Mucosa of stomach (tissue), 1 donor: Measurements from ENCODE around the gene IPP.
"Not testable (repeated sequence)": the region's sequence is repeated elsewhere in the genome, so short reads cannot be mapped to it uniquely, and the experiment has no call there.

Source experiments
- H3K27me3 ChIP-seq: one replicate; pipeline ENCODE4 v1.7.0; 2013; ENCODE audit warnings: mild to moderate bottlenecking, low read length; ENCODE audit not compliant: control insufficient read depth, insufficient read depth
- H3K36me3 ChIP-seq: one replicate; pipeline ENCODE4 v1.7.0; 2013; ENCODE audit warnings: low read length; ENCODE audit not compliant: control insufficient read depth, insufficient read depth
- H3K4me1 ChIP-seq: one replicate; pipeline ENCODE4 v1.7.0; 2013; ENCODE audit warnings: mild to moderate bottlenecking, low read length; ENCODE audit not compliant: control insufficient read depth, insufficient read depth
- H3K4me3 ChIP-seq: one replicate; pipeline ENCODE4 v1.7.0; 2013; ENCODE audit warnings: low read length
- H3K9ac ChIP-seq: one replicate; pipeline ENCODE4 v1.7.0; 2013; ENCODE audit warnings: mild to moderate bottlenecking, low read length, moderate library complexity
- H3K9me3 ChIP-seq: one replicate; pipeline ENCODE4 v1.7.0; 2013; ENCODE audit warnings: mild to moderate bottlenecking, low read length, moderate library complexity; ENCODE audit not compliant: control insufficient read depth
- donor health status: Pancreatic carcinoma.

IPP gene

DNA sequence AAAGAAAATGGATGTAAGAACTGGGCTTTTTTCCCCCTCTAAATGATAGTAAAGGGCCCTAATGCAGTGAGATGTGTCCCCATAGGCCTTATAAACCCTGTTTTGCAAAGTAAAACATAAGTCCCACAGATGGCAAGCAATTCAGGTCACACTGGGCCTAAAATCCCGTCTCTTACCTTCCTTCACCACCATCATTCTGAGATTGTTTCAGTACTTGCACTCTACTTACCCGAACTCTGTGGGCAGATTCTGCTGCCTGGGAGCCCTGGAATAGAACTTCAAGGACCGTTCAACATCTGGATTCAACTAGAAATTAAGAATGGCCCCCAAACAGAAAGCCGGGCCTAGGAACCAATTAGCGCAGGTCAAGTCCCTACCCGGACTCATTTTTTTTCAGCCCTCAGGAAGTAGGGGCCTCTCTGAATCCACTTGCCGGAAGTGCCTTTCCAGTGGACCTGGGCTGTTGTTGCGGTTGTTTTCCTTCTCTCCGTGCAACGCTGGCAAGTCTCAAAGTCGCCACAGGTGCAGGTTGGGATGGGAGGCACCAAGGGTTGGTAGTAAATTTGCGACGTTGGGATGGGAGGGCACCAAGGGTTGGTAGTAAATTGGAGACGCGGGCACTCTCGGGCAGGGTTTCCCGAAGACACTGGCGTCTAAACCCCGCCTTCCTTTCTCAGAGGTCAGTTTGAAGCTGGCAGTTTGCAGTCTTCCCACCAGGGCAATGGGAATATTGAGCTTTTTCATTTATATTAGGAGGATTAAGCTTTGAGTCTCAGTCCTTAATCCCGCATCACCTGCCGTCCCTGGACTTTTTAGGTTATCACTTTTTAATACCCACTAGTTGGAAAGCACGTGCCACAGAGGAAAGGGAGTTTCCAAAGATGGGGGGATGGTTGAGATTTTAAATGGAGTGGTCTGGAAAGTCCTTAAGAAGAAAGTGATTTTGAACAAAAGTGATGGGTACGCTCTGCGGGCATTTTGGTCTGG, 62.4 kb downstream of the IPP start, which contains the start of gene TMEM69:
Gene TMEM69 (plus strand): TSS at position 428 of the 987 bp plus-strand sequence. CDS start 2,888 bp downstream, outside the sequence.
- Histone ChIP-seq H3K9me3 (no peaks in the 10 kb centered on the region), H3K36me3 (no peaks in the 10 kb centered on the region), H3K4me1 (peaks cover 5% of the 10 kb centered on the region), H3K4me3 (peak within 1 kb of the TSS; percentile 59), H3K27me3 (no peaks in the 10 kb centered on the region), H3K9ac (peak within 1 kb of the TSS; percentile 94)

DNA sequence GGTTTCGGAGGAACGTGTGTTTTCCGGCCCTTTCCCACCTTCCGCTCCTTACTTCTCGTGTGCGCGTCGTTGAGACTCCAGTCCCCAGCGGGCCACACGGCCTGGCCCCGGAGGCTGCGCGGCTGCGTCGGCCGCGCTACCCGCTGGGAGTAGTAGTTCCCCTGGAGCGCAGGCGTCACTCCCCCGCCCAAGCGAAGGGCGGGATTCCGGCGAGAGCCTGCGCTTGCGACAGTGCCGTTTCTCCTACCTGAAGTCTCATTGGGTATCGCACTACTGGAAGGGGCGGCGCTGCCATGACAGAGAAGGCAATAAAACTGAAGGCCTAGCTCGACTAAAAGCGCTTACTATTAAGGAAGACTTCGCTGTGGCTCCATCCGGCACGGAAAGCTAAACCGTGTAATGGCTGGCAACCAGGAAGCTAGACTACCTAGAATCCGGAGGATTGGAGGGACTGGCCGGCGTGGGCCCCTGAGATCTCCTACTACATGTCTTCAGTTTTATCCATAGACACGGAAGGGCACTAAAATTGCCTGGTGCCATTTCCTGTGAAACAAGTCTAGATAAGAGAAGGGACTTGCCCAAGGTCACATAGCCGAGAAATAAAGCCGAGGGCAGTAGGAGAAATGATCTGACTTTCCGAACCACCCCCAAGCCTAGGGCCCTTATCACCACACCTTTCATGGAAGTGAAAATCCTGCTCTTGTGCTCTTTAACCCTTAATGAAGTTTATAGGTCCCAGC, 63.3 kb downstream of the IPP start:
- H3K9ac ChIP-seq = peak overlapping the region; percentile 94
- H3K27me3 ChIP-seq = no peaks in the 10 kb centered on the region
- peak overlapping the region; percentile 85 for H3K4me3 ChIP-seq
- peaks cover 5% of the 10 kb centered on the region for H3K4me1 ChIP-seq
- no peaks in the 10 kb centered on the region for H3K36me3 ChIP-seq
- H3K9me3 ChIP-seq = no peaks in the 10 kb centered on the region

DNA sequence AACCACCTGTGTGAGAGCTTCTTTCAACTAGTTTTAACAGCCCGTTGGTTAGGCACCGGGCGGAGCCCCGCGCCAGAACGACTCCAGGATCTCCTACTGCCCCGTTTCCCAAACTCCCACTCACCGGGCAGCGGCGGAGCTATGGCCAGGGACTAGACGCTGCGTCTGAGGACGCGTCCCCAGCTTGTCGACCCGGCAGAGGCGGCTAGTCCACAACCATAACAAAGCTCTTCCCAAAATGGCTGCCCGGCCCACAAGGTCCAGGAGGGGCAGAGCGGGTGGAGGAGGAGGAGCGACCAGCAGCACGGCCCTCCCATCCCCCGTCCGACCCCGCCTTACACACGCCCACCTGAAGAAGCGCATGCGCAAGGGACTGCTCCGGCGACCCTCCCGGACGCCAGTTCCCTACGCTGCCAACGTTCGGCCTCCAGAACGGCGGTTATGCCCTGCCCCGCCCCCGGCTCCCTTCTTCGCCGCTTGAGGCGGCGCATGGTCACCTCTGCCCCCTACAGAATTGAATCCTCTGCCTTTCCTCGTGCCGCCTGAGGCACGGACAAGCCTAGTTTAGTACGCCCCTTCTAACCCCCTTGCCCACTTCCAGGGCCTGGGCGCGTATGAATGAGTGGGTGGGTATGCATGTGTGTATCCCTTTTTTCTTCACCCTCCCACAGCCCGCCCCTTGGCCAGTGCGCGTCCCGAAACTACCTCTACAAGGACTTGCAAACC, 64.0 kb downstream of the IPP start, which contains the start of gene GPBP1L1:
Gene GPBP1L1 (minus strand): TSS at position 246 of the 726 bp plus-strand sequence. CDS start 27,446 bp downstream, outside the sequence.
- Histone ChIP-seq H3K9me3 (no peaks in the 10 kb centered on the region), H3K27me3 (no peaks in the 10 kb centered on the region), H3K9ac (peak within 1 kb of the TSS; percentile 94), H3K4me1 (peaks cover 5% of the 10 kb centered on the region), H3K4me3 (peak within 1 kb of the TSS; percentile 85), H3K36me3 (no peaks in the 10 kb centered on the region)

DNA sequence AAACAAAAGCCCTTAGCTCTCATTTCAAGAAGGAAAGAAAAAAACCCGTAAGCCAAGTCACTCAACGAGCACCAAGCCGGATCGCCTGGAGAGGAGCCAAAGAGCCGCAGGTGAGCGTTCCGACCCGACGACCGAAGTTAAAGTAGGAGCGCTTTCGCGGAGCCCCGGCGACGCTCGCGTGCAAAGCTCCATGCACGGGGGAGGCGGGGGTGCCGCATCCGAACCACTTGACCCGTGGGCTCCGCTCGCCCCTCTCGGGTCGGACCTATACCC, 64.5 kb downstream of the IPP start:
- H3K9ac ChIP-seq = peak overlapping the region; percentile 94
- H3K36me3 ChIP-seq = no peaks in the 10 kb centered on the region
- no peaks in the 10 kb centered on the region for H3K9me3 ChIP-seq
- H3K4me3 ChIP-seq = peak overlapping the region; percentile 85
- H3K4me1 ChIP-seq = peaks cover 5% of the 10 kb centered on the region
- H3K27me3 ChIP-seq = no peaks in the 10 kb centered on the region

DNA sequence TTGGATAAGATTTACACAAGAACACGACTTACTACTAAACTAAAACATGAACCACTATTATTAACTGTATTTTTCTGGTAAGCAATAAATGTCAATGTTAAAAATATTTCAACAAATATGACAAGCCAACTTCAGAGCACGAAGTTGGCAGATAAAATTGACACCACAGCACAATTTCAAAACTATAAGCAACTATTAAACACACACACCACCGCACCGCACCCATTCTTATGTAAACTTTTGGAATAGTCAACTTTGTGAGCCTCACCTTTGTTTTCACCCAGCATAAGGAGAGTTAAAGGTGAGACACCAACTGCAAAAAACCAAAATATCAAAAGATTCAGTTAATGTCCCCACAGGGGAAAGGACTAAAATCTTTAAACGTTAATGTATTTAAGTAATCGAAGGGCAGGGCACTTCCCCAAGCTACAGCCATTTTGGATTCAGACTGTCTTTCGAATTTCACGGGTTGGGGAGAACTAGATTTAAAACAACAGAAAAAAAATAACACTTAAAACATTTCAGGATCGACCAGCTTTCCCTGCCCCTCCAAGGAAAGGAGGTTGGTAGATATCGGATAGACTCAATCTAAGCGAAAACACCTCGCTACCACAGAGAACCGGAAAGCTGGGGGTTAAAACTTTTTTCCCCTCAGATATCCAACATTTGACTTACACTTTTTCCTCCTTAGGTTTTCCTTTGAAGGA, 65.0 kb downstream of the IPP start:
- Histone ChIP-seq H3K4me1 (peaks cover 5% of the 10 kb centered on the region), H3K36me3 (no peaks in the 10 kb centered on the region), H3K9me3 (no peaks in the 10 kb centered on the region), H3K9ac (peak overlapping the region; percentile 94), H3K27me3 (no peaks in the 10 kb centered on the region), H3K4me3 (peak overlapping the region; percentile 85)

DNA sequence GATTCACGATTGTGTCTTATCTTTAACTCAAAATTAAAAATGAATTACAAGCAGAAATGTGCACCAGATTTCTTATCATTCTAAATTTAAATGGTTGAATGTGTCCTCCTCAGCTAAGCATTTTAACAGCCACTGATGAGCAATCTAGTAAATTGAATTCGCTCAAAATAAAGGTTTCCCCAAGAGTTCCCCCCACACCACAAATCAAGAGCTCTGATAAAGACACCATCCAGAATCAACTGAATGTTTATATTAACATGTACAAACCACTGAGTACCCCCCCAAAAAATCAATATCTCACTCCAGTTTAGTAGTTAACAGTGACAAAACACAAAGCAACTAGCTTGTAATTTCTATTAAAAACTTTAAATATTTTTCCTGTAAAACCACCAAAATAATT, 66.1 kb downstream of the IPP start:
- H3K9ac ChIP-seq = peak overlapping the region; percentile 9
- no peaks in the 10 kb centered on the region for H3K27me3 ChIP-seq
- no peaks in the 10 kb centered on the region for H3K36me3 ChIP-seq
- H3K4me1 ChIP-seq = peaks cover 5% of the 10 kb centered on the region
- no peak overlapping the region for H3K4me3 ChIP-seq
- H3K9me3 ChIP-seq = no peaks in the 10 kb centered on the region

DNA sequence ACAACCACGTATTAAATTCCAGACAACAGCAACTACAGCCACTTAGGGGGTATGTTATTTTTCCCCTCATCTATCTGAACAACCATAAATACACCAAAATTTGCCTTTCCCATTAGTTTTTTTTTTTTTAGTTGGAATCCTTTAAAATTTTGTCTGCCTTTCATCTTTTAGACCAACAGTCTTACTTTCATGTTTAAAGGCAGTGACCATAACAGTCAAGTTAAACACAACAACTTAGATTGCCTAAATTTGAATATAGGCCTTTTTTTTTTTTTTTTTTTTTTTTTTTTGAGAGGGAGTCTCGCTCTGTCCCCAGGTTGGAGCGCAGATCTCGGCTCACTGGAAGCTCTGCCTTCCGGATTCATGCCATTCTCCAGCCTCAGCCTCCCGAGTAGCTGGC, 67.5 kb downstream of the IPP start:
- Histone ChIP-seq H3K4me1 (peaks cover 6% of the 10 kb centered on the region), H3K27me3 (no peaks in the 10 kb centered on the region), H3K36me3 (no peaks in the 10 kb centered on the region), H3K4me3 (no peak overlapping the region), H3K9me3 (no peaks in the 10 kb centered on the region), H3K9ac (no peak overlapping the region)

DNA sequence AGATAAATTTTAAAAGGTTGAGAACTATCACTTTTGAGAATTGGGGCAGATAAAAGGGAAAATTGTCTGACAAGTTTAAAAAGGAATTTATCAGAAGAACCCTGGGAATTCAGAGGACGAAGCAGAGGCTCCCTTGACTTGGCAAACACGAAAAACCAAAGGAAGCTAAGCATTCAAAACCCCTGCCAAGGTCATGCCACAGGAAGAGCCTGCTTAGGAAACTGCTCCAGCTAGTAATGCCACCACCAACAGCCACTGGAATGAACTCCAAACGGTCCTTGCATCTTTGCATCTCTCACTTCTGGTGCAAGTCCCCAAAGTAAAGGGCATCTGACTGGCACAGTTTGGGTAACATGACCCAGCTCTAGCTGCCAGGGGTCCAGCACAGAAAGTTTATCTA, 71.3 kb downstream of the IPP start:
- Histone ChIP-seq H3K9me3 (no peaks in the 10 kb centered on the region), H3K4me3 (no peak overlapping the region), H3K9ac (no peak overlapping the region), H3K36me3 (no peaks in the 10 kb centered on the region), H3K4me1 (peaks cover 4% of the 10 kb centered on the region), H3K27me3 (no peaks in the 10 kb centered on the region)

DNA sequence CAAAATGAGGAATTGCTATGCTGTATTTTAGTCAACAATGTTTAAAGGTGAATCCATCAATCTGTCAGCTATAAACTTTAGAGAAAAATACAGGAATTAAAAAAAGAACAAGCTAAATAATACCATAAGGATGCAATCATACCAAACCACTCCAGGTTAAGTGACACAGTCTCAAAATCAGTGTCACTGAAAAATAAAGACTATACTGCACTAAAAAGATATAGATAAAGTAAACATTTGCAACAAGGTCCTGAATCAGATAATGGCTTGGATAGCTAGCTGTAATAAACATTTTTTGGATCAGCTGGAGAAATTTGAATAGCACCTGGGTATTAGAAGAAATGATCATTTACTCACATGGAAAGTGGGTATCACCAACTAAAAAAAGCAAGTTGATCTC, 72.0 kb downstream of the IPP start:
- Histone ChIP-seq H3K9me3 (no peaks in the 10 kb centered on the region), H3K9ac (no peak overlapping the region), H3K36me3 (no peaks in the 10 kb centered on the region), H3K4me1 (peaks cover 5% of the 10 kb centered on the region), H3K27me3 (no peaks in the 10 kb centered on the region), H3K4me3 (no peak overlapping the region)

DNA sequence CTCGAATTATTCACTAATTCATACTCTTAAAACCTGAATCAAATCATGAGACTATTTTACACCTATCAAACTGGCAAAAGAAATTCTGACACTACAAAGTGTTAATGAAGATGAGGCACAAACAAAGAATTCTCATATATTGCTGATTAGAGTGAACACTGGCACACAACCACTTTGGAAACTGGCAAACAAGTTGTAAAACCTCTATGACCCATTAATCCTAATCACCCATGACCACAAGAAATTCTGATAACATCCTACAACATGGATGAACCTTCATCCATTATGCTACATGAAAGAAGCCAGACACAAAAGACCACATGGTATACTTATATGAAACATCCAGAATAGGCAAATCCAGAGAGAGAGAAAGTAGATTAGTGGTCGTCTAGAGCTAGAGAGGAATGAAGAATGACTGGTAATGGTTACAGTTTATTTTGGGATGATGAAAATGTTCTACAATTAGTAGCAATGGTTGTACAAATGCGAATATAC, 72.7 kb downstream of the IPP start:
- Histone ChIP-seq H3K9me3 (no peaks in the 10 kb centered on the region), H3K36me3 (no peaks in the 10 kb centered on the region), H3K27me3 (no peaks in the 10 kb centered on the region), H3K4me1 (peaks cover 10% of the 10 kb centered on the region), H3K9ac (no peak overlapping the region), H3K4me3 (no peak overlapping the region)

DNA sequence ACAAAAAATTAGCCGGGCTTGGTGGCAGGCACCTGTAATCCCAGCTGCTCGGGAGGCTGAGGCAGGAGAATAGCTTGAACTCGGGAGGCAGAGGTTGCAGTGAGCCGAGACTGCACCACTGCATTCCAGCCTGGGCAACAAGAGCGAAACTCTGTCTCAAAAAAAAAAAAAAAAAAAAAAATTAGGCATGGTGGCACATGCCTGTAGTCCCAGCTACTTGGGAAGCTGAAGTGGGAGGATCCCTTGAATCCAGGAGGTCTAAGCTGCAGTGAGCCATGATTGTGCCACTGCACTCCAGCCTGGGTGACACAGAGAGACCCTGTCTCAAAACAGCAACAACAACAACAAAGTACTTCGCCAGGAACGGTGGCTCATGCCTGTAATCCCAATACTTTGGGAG, 73.9 kb downstream of the IPP start:
- H3K9me3 ChIP-seq, H3K9ac ChIP-seq, H3K4me3 ChIP-seq, H3K36me3 ChIP-seq, H3K27me3 ChIP-seq: not testable (repeated sequence)
- H3K4me1 ChIP-seq = peaks cover 10% of the 10 kb centered on the region
